HUES6 (cell line): ENCODE results near the gene ZNF174.
A peak's percentile ranks its signal among the peaks of the same experiment; 100 is the strongest.

Experiments used
- H3K27ac ChIP-seq: 2 replicates; pipeline ENCODE4 v1.7.0; 2013; ENCODE audit warnings: low read depth, mild to moderate bottlenecking, low read length, inconsistent platforms
- H3K27me3 ChIP-seq: 2 replicates; pipeline ENCODE4 v1.6.1; 2013; ENCODE audit warnings: low read length; ENCODE audit not compliant: control insufficient read depth, insufficient read depth
- H3K36me3 ChIP-seq: 2 replicates; pipeline ENCODE4 v1.6.1; 2013; ENCODE audit warnings: low read length; ENCODE audit not compliant: control insufficient read depth, insufficient read depth
- H3K4me1 ChIP-seq: 2 replicates; pipeline ENCODE4 v1.6.1; 2013; ENCODE audit warnings: low read length; ENCODE audit not compliant: control insufficient read depth, insufficient read depth
- H3K4me3 ChIP-seq: 2 replicates; pipeline ENCODE4 v1.5.1; 2013; ENCODE audit warnings: low read depth, low read length
- H3K9ac ChIP-seq: one replicate; pipeline ENCODE4 v1.6.1; 2013; ENCODE audit warnings: mild to moderate bottlenecking, low read length
- H3K9me3 ChIP-seq: 2 replicates; pipeline ENCODE4 v1.6.1; 2013; ENCODE audit warnings: low read depth, low read length; ENCODE audit not compliant: control insufficient read depth, insufficient read depth

ZNF174 gene

DNA sequence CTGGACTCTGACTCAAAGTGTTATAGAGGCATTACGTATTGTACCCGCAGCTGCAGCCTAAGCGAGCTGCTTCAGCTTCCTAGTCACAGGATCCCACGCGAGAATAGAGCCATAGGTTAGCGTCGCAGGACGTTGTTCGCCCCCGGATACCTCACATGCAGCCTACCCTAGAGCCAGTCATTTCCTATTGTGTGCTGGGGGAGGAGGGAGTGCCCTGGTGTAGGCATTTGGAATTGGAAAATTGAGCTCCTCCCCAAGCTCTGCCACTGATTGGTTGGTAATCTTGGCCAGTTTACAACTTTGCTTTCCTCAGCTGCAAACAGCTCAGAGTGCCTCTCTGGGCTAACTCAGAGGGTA lies 43.0 kb downstream of the ZNF174 start:
- H3K27me3 ChIP-seq, result no peaks in the 10 kb centered on the region
- peak overlapping the region; percentile 80 for H3K4me3 ChIP-seq
- peak overlapping the region; percentile 83 for H3K9ac ChIP-seq
- H3K27ac ChIP-seq, result peak overlapping the region; percentile 32; the same call in 1 of the 2 replicates
- H3K36me3 ChIP-seq, result peaks cover 22% of the 10 kb centered on the region
- 0 out of 2 replicates have a peak, but pooled peaks cover 4% of the 10 kb centered on the region for H3K9me3 ChIP-seq
- H3K4me1 ChIP-seq, result no peaks in the 10 kb centered on the region

DNA sequence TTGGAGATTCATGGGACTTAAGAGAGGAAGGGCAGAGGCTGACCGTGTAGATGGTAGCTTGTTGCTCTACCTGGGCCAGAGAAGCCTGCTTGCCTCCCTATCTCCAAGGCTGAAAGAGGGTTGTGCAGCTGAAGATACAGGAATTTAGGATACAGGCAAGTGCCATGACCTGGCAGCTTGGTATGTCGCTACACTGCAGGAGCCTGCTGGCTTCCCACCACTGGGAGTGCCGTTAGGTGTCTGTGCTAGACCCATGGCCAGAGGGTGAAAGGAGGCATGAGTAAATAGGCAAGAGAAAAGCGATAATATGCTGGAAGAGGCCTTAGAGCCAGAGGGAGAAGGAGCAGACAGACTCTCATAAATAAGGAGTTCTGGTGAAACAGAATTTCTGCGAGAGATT lies 53.1 kb downstream of the ZNF174 start:
- Histone ChIP-seq H3K27me3 (no peaks in the 10 kb centered on the region), H3K9ac (no peak overlapping the region), H3K4me3 (no peak overlapping the region), H3K36me3 (peaks cover 8% of the 10 kb centered on the region; the same call in 1 of the 2 replicates), H3K4me1 (peaks cover 9% of the 10 kb centered on the region), H3K9me3 (no peaks in the 10 kb centered on the region), H3K27ac (no peak overlapping the region)

DNA sequence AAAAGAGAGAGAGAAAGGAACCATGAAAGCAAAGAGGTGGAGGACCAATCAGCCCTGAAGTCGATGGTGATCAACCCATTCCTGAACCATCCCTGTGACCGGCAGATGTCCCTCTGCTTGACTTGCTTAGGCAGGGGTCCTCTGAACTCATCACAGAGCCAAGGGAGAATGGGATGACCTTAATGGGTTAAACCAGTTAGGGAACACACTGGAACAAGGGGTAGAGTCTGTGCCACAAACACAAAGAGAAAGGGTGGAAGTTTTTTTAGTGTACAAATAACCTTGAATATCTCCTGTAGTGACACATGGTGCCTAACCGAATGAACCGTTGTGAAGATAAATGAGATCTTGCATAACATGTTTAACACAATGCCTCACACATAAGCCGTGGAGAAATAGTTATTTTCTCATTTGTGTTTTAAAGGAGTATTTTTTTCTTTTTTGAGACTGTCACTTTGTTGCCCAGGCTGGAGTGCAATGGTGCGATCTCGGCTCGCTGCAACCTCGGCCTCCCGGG lies 53.7 kb downstream of the ZNF174 start:
- Histone ChIP-seq H3K36me3 (0 out of 2 replicates have a peak, but pooled peaks cover 4% of the 10 kb centered on the region), H3K4me1 (peaks cover 15% of the 10 kb centered on the region), H3K27me3 (no peaks in the 10 kb centered on the region), H3K4me3 (no peak overlapping the region), H3K27ac (no peak overlapping the region), H3K9ac (no peak overlapping the region), H3K9me3 (no peaks in the 10 kb centered on the region)

- H3K9ac ChIP-seq, result peak overlapping the region; percentile 84
- H3K4me1 ChIP-seq, result peaks cover 27% of the 10 kb centered on the region
- H3K36me3 ChIP-seq, result no peaks in the 10 kb centered on the region
Observed at GRCh38 chr16:3457434-3458252, 56.6 kb downstream of the ZNF174 start.

DNA sequence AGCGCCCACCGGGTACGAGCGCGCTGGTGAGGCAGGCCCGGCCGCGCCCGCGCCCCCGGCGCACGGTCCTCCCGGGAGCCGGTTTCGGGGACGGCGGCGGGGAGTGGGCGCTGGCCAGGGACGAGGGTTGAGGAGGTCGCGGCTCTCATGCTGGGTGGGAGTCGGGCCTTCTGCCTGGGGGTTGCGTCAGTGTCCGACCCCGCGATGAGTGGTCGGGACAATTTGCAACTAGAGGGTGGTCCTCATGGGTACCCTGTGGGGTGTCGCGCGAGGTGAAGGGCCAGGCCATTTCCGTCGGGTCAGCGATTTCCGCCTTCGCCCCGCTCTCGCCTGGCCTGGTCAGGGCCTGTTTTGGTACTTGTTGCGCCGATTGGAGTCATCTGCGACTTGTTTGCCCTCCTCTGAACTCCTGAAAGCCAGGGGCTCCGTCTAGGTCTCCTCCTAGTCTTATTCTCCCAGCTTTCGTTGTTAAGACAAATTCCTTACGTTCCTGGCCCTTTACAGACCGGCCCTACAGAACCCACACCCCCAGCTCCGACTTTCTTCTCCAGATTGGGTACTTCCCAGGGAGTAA lies 57.4 kb downstream of the ZNF174 start:
- Histone ChIP-seq H3K4me3 (peak overlapping the region; percentile 99), H3K27me3 (no peaks in the 10 kb centered on the region), H3K9me3 (no peaks in the 10 kb centered on the region), H3K4me1 (peaks cover 27% of the 10 kb centered on the region), H3K9ac (peak overlapping the region; percentile 86), H3K36me3 (no peaks in the 10 kb centered on the region), H3K27ac (peak overlapping the region; percentile 88)

More at GRCh38 chr16:3457434-3458252, 56.6 kb downstream of the ZNF174 start:
- peak overlapping the region; percentile 94 for H3K27ac ChIP-seq
- H3K27me3 ChIP-seq, result no peaks in the 10 kb centered on the region
- H3K4me3 ChIP-seq, result peak overlapping the region; percentile 99
- H3K9me3 ChIP-seq, result no peaks in the 10 kb centered on the region

GRCh38 chr16:3458852-3459361 lies 57.9 kb downstream of the ZNF174 start:
- Histone ChIP-seq H3K9ac (peak overlapping the region; percentile 86), H3K9me3 (no peaks in the 10 kb centered on the region), H3K36me3 (no peaks in the 10 kb centered on the region), H3K4me3 (peak overlapping the region; percentile 99), H3K4me1 (peaks cover 27% of the 10 kb centered on the region), H3K27ac (peak overlapping the region; percentile 88), H3K27me3 (no peaks in the 10 kb centered on the region)
